WI38 (cell line): ENCODE measurements around the gene ABHD8.

Source experiments
- H3K4me3 ChIP-seq: 2 replicates; pipeline ENCODE4 v1.5.1; 2011; ENCODE audit warnings: low read depth, mild to moderate bottlenecking, control low read depth, low read length
- TF ChIP-seq, protein P1 (sequence below): IDR thresholded peaks from 2 replicates; pipeline ENCODE4 v1.5.1; 2012; ENCODE audit warnings: low read depth, mild to moderate bottlenecking, control low read depth, low read length

The ABHD8 gene

DNA sequence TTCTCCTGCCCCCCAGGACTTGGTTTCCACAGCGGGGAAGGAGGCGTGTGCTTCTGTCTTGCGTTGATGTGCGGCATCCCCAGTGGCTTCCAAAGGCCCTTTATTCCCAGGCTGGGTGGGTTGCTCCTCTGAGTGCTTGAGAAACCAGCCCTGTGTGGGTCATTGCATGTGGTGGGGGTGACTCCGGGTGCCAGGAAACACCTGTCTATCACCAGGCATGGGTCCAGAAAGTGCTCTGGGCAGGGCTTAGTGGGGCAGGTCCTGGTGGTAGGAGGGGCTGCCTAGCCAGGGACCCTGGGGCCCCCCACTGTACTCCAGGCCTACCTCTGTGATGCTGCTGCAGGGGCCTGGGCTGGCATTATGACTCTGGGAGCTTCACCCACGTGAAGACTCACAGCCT is 15.7 kb upstream of the ABHD8 start:
- no peak overlapping the region for H3K4me3 ChIP-seq
- TF ChIP-seq, protein P1, sequence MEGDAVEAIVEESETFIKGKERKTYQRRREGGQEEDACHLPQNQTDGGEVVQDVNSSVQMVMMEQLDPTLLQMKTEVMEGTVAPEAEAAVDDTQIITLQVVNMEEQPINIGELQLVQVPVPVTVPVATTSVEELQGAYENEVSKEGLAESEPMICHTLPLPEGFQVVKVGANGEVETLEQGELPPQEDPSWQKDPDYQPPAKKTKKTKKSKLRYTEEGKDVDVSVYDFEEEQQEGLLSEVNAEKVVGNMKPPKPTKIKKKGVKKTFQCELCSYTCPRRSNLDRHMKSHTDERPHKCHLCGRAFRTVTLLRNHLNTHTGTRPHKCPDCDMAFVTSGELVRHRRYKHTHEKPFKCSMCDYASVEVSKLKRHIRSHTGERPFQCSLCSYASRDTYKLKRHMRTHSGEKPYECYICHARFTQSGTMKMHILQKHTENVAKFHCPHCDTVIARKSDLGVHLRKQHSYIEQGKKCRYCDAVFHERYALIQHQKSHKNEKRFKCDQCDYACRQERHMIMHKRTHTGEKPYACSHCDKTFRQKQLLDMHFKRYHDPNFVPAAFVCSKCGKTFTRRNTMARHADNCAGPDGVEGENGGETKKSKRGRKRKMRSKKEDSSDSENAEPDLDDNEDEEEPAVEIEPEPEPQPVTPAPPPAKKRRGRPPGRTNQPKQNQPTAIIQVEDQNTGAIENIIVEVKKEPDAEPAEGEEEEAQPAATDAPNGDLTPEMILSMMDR, result no peak

DNA sequence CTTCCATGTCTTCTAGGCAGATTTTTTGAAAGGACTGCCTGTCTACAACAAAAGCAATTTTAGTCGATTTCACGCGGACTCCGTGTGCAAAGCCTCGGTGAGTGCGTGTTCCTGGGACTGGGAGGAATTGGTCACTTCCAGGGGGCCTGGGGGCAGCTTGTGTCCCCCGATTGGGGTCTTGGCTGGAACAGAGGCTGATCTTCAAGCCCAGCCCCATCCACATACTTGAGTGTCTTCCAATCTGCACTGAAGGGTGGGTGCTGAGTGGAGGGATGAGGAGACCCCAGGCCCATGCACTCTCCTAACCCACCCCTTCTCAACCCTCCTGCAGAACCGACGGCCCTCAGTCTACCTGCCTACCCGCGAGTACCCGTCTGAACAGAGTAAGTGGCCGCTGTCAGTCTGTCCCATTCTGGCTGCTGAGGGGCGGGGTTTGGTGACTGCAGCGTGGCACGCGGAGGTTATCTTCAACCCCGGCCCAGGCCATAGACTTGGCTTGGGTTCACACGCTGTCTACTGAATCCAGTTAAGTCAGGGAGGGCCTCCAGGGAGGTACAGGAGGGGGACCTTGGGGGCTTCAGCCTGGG is 10.9 kb upstream of the ABHD8 start:
- H3K4me3 ChIP-seq, result no peak overlapping the region
- TF ChIP-seq, protein P1, result no peak

DNA sequence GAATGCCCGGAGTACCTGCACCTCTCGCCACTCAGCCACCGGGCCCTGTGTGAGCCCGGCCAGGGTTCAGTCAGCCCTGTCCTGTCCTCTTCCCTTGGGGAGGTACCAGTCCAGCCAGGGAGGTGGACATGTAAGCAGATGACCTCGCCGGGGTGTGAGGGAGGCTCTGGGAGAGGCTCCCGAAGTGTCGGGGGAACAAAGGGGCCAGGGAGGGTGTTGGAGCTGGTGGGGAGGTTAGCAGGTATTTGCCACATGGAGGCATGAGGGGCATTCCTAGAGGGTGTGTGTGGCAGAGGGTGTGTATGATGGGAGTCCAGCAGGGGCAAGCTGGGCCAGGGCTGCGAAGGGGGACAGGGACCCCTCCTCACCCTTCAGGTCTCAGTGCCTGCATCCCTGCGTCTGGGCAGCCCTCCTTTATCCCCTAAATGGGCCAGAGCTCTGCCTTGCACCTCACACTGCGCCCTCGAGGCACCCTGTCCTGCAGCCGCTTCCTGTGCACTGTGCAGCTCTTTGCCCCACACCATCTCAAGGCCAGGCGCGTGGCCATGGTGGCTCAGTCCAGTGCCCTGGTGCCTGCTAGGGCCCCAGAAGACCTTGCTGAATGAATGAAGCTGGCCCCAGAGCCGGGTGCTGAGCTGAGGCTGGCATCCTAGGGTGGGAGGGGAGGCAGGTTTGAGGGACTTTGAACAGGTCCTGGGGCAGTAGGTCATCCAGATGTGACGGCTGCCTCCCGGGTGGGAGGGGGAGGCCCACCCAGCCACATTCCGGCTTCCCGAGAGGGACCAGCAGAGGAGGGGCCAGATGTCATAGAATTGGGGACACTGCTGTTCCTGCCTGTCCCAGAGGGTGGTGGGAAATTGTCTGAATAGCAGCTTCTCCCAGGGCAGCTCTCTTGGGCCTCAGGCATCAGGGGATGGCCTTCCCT is 9.2 kb upstream of the ABHD8 start:
- H3K4me3 ChIP-seq, result peak overlapping the region; percentile 29; the same call in 1 of the 2 replicates
- TF ChIP-seq, protein P1, result no peak

DNA sequence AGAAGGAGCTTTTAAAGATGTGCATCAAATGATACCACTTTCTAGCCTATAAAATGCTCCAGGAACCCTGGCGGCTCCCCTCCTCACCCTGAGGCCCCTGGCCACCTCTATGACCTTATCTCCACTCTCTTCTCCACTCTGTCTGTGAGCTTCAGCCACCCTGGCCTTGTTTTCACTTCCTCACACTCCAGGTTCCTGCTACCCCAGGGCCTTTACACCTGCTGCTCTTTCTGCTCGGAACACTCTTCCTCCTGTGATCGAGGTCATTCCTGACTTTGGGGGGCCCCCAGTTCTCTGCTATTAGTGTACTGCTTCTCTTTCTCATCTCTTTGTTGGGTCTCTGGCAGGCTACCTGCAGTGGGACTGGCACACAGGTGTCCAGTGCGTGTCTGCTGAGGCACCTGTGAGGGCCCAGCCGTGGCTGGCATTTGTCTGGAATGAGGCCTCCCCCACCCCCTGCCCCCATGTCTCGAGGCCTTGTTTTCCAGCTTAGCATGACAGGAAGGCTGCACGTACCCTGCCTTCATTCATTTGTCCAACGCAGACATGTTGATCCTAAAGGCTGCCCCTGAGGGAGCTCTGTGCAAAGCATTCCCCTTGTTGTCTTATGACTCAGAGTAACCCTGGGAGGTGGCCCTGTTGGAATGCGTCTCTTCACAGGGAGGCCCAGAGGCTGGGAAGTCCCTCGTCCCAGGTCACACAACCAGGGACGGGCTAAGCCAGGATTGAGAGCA is 8.4 kb upstream of the ABHD8 start:
- H3K4me3 ChIP-seq, result peak overlapping the region; percentile 29; the same call in 1 of the 2 replicates
- TF ChIP-seq, protein P1, result no peak

DNA sequence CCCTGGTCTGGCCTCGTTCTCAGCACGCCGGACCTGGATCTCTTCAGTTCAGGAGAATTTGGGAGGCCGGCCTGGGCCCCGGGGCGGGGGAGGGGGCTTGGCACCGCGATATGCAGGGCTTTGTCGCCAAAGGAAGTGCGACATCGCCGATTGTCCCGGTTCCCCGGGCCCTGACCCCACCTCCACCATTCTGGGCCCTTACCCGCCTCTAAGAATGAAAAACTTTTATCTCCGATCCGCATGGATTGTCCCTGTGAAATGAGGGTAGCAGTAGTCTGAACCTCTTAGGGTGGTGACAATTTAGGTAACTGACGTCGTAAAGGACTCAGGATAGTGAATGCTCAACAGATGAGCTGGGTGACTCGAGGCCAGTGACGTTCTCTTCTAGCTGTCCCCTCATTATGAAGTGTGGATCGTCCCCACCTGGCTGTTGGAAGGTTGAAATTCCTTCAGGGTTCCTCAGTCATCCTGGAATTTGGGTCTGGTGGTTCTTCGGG is 6.8 kb upstream of the ABHD8 start:
- TF ChIP-seq, protein P1, result no peak
- H3K4me3 ChIP-seq, result peak overlapping the region; percentile 99

DNA sequence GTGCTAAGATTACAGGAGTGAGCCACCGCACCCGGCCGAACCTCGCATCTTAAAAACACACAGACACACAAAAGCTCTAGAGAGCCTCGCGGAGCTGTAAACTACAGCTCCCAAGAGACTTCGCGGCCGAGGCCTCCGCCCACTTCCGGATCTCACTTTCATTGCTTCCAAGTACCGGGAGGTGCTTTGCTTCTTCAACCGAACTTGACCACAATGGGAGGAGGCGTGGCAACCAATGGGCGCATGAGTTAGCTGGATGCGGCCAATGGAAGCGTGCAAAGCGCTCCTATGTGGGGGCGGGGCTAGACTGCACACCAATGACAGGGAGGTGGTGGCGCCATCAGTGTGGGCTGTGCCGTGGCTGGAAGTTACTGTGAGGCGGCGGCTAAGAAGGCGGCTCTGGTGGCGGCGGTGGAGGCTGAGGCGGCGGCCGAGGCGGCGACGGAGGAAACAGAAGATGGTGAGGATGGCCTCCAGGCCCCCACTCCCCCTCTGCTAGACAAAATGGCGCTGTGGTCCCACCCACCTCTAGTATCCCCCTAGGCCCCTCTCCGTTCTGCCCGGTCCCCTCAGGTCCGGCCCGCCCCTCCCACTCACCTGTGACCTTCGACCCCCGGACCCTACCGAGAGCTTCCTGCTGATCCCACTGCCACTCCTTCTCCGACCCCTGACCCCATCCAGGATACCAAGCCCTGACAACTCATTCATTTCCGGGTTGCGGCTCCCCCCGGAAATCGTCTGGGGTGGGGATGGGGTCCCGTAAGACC is 6.2 kb upstream of the ABHD8 start, which contains the start of gene DDA1:
Gene DDA1, plus strand, starts transcription at position 366 of the 767 bp plus-strand sequence. Its CDS starts 92 bp downstream, at position 458.
- H3K4me3 ChIP-seq, result peak within 1 kb of the TSS; percentile 99
- TF ChIP-seq, protein P1, result no peak
